HEK293T (cell line): ENCODE data around the gene RNF44.

ENCODE experiments used
- CTBP1 ChIP-seq: fragments of 450-650 bp; IDR thresholded peaks from 2 replicates; pipeline ENCODE4 v1.6.1; 2016; ENCODE audit warnings: borderline replicate concordance
- ELF4 ChIP-seq: fragments of 450-650 bp; IDR thresholded peaks from 2 replicates; pipeline ENCODE4 v1.6.1; 2017; ENCODE audit warnings: antibody characterized with exemption
- FOXA1 ChIP-seq: fragments of 450-650 bp; IDR thresholded peaks from 2 replicates; pipeline ENCODE4 v1.6.1; 2016; ENCODE audit warnings: mild to moderate bottlenecking
- FOXK2 ChIP-seq: fragments of 450-650 bp; IDR thresholded peaks from 2 replicates; pipeline ENCODE4 v1.6.1; 2016; ENCODE audit warnings: mild to moderate bottlenecking
- FOXM1 ChIP-seq: fragments of 450-650 bp; IDR thresholded peaks from 2 replicates; pipeline ENCODE4 v1.6.1; 2017; ENCODE audit warnings: mild to moderate bottlenecking, borderline replicate concordance
- SP1 ChIP-seq: fragments of 450-650 bp; IDR thresholded peaks from 2 replicates; pipeline ENCODE4 v1.6.1; 2017

GRCh38 chr5:176526462-176526861 lies 10.7 kb downstream of the RNF44 start:
- no peak for TF ChIP-seq FOXM1
- no peak for TF ChIP-seq ELF4
- TF ChIP-seq SP1 = no peak
- TF ChIP-seq CTBP1 = no peak
- TF ChIP-seq FOXK2 = no peak
- no peak for TF ChIP-seq FOXA1
